NCI-H2227 treated with DMSO at 0.1 percent for 48 hours (cell line): Measurements from ENCODE around the gene BOLA3.
"Not testable (repeated sequence)": the region's sequence is repeated elsewhere in the genome, so short reads cannot be mapped to it uniquely, and the experiment has no call there.

Experiments used
- DNase-seq: peaks from one replicate; lab custom pipeline; 2025; lab: John Stamatoyannopoulos, UW

The BOLA3 gene, protein sequence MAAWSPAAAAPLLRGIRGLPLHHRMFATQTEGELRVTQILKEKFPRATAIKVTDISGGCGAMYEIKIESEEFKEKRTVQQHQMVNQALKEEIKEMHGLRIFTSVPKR

GRCh38 chr2:74147727-74148456 is at the start of gene BOLA3:
TSS of gene BOLA3 (minus strand) at chr2:74147912. CDS start at chr2:74147874, 38 bp downstream.
- DNase-seq = peak; percentile 74

DNA sequence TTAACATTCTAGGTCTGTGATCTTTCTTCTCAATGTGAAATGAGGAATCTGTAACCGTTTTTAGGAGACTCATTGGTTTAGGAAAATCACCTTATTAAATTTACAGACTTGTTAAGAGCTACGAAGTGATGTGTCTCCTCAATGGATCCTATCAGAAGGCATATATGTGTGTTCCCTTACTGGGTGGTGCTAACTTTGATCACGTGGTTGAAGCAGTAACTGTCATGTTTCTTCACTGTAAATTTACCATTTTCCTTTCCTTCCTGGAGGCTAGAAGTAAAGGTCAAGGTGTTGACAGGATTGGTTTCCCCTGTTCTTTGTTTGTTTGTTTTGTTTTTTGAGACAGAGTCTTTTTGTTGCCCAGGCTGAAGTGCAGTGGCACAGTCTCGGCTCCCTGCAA is 49.3 kb upstream of the BOLA3 start:
- no peak for DNase-seq

DNA sequence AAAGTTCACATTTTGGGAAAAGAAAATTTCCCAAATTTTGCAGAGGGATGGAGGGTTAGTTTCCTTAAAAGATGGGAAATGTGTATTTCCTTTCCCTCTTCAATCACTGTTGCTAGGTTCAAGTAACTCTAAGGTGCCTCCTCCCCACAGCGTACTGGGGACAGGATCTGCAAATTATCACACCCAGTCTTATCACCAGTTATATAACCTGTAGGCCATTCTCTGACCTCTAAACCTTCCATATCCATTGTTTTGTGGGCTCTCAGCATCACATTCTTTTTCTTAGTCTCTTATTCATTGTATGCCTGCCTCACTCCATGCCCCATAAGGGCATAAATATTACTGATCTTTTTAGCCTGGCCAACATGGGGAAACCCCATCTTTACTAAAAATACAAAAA is 47.1 kb upstream of the BOLA3 start:
- no peak for DNase-seq

DNA sequence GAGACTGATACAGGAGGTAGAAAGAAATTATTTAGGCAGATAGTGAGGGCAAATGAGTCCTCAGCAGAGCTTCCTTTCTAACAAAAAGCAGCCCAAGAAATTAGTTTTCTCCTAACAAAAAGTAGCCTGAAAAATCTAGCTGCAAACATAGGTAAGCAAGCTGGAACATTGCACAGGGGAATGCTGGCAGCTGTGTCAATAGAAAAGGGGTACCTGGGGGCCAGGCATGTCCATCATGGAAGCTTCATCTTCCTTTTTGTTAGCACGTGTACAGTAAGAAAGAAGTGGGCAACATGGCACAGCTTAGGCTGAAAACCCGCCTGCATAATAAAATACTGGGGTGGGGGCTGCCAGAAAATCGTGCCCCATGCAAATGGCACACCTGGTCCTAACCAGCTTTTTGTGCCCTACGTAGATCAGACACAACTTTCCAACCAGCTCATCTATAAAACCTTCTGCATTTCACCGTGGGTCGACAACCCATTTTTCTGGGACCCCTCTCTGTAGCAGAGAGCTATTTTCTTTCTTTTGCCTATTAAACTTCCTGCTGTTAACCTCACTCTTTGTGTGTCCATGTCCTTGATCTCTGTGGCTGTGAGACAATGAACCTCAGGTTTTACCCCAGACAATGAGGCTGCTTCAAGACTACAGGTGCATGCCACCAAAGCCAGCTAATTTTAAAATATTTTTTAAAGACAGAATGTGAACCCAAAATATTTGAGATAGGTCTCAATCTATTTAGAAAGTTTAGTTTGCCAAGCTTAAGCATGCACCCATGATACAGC is 44.1 kb upstream of the BOLA3 start:
- no peak for DNase-seq

GRCh38 chr2:74188696-74189095 is 41.0 kb upstream of the BOLA3 start:
- no peak for DNase-seq

DNA sequence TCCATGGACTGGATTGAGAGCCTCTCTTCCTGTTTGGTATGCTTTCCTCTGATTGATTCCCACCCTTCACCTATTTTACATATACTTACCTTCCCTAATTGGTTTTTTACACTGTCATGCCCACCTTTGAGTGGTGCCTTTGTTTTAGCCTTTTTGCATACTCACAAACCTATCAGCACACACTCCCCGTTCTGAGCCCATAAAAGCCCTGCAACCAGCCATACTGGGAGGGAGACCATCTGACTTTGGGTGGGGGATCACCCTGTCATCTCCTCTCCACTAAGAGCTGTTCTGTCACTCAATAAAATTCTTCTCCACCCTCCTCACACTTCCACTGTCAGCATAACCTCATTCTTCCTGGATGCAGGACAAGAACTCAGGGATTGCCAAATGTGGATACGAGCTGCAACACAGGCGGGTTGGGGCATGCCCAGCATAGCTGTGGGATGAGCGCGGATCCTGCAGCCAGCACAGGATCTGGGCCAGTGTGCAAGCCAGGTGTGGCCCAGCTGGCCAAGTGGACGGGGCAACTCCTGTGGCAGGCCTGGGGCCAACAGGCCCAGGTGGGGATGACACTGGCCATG is 40.4 kb upstream of the BOLA3 start:
- no peak for DNase-seq

GRCh38 chr2:74186706-74187105 is 39.0 kb upstream of the BOLA3 start:
- DNase-seq = not testable (repeated sequence)

DNA sequence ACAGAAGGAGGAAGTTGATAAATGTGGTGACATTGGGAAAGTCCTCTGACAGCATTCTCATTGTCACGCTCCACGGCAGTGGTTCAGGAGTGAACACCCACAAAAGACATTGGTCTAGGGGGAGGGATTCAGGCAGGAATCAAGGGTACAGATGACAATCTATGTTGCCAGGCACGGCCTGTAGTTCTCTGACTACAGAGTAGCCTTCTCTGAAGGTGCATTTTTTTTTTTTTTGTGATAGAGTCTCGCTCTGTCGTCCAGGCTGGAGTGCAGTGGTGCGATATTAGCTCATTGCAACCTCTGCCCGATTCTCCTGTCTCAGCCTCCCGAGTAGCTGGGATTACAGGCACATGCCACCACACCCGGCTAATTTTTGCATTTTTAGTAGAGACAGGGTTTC is 38.3 kb upstream of the BOLA3 start:
- DNase-seq = no peak

- DNase-seq = no peak
These were observed 36.2 kb upstream of the BOLA3 start for GRCh38 chr2:74183878-74184277.

DNA sequence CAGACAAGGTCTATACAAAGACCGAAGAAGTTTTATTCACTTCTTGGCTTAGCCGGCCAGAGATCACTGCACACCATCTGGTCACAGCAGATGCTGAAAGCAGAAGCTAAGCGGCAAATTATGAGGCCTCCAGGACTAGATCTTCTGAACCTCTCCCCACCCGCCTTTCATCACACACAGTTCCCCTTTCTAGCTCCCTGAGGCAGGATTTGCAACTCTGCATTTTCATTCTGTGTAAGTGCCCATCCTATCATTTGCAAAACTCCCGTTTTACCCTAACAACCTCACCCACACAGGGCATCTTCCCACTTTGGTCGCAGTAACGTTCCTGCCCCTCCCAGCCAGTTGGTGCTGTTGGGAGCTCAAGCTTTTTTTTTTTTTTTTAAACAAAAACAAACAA is 34.0 kb upstream of the BOLA3 start:
- peak; percentile 64 for DNase-seq

- DNase-seq = no peak
These were observed 31.6 kb upstream of the BOLA3 start for GRCh38 chr2:74179063-74179865.

GRCh38 chr2:74178211-74179062 is 30.7 kb upstream of the BOLA3 start, which contains the start of gene MOB1A:
TSS of gene MOB1A (minus strand) at chr2:74178879. CDS start at chr2:74178674, 205 bp downstream.
- peak; percentile 98 for DNase-seq

GRCh38 chr2:74177696-74178095 is 30.0 kb upstream of the BOLA3 start:
- DNase-seq = no peak

GRCh38 chr2:74174909-74175308 is 27.2 kb upstream of the BOLA3 start:
- DNase-seq = no peak

- DNase-seq = no peak
These were observed 21.0 kb upstream of the BOLA3 start for GRCh38 chr2:74168739-74169138.

DNA sequence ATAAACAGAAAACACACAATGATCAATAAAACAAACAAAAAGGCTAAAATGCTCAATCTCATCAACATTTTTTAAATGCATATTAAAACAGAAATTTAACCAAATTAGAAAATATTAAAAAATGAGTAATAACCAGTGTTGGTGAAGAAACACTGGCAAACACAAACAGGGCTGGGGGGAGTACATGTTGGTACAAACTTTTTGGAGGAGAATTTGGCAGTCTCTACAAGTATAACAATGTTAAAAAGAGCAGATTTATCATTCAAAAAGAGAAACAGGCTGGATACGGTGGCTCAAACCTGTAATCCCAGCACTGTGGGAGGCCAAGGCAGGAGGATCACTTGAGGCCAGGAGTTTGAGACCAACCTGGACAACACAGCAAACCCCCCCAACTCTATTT is 17.0 kb upstream of the BOLA3 start:
- DNase-seq = no peak

DNA sequence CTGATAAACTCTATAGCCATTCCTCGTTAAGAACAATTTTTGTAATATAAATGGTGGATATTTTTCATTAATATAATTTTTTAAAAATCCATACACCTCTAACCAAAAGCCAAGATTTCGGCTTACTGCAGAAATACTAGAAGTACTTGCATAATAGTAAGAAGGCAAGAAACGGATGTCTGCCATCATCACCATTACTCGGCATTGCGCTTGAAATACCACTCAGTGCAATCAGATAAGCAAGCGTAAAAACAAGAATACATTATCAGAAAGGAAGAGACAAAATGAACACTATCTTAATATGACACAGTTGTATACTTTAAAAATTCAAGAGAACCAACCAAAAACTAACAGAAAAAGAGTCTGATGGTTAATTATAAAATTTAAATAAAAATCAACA is 15.2 kb upstream of the BOLA3 start:
- no peak for DNase-seq

GRCh38 chr2:74155830-74156229 is 8.1 kb upstream of the BOLA3 start:
- no peak for DNase-seq

DNA sequence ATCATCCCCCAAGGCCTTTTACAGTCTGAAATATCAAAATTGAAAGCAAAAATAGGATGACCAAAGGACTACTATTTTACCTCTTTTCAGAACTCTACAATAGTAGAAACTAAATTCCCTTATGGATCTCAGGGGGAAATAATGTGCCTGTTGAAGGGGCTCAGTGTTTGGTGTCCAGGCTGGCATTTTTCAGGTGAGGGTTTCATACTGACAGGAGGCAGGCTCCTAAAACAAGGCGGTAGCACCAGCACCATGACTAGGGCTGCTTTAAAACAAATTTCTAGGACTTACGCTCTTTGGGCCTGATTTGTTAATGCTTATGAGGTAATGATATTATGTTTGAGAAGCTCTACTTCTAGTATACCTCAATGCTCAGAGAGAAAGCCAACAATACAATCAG is 5.2 kb upstream of the BOLA3 start:
- DNase-seq = no peak

DNA sequence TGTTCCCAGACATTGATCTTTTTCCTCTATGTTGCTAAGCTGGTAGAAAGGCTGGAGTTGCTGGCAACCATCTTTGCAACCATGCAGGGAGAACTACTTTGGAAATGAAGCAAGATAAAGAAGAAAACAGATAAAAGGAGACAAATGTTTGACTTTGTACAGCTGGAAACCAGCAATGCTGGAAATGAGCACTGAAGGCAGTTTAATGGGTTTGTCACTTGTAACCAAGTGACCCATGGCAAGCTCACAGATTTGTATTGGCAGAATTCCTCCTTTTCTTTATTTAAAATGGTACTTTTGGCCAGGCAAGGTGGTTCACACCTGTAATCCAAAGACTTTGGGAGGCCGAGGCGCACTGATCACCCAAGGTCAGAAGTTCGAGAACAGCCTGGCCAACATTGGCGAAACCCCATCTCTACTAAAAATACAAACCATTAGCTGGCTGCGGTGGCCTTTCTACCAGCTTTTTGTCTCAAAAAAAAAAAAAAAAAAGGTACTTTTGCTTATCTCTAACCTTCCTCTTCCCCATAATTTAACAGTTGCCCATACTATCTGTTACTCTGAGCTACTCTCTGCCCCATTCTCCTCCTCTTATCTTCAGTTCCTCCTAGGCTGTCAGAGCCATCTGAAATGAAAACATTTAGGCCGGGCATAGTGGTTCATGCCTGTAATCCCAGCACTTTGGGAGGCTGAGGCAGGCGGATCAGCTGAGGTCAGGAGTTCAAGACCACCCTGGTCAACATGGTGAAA is 2.0 kb upstream of the BOLA3 start:
- no peak for DNase-seq

GRCh38 chr2:74149247-74149525 is 1.5 kb upstream of the BOLA3 start:
- no peak for DNase-seq
